Measurements from ENCODE around the gene NAT8L. TPM values are rescaled to one million over a fixed set of nuclear protein-coding genes. Genes with fewer than 3 reads are reported as not detected.

Gene NAT8L
- total RNA-seq, 1 donor from 2014 or later = 14.9 TPM

- peak; percentile 50 for DNase-seq (ENCODE audit: extremely low spot score, unreplicated experiment)
- H3K27ac Mint-ChIP-seq = no peak overlapping the region
- H3K36me3 Mint-ChIP-seq = no peaks in the 10 kb centered on the region
- TF ChIP-seq, protein P1, sequence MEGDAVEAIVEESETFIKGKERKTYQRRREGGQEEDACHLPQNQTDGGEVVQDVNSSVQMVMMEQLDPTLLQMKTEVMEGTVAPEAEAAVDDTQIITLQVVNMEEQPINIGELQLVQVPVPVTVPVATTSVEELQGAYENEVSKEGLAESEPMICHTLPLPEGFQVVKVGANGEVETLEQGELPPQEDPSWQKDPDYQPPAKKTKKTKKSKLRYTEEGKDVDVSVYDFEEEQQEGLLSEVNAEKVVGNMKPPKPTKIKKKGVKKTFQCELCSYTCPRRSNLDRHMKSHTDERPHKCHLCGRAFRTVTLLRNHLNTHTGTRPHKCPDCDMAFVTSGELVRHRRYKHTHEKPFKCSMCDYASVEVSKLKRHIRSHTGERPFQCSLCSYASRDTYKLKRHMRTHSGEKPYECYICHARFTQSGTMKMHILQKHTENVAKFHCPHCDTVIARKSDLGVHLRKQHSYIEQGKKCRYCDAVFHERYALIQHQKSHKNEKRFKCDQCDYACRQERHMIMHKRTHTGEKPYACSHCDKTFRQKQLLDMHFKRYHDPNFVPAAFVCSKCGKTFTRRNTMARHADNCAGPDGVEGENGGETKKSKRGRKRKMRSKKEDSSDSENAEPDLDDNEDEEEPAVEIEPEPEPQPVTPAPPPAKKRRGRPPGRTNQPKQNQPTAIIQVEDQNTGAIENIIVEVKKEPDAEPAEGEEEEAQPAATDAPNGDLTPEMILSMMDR (conservative IDR thresholded peaks at IDR 0.05) = no peak
- peaks cover 3% of the 10 kb centered on the region for H3K4me1 Mint-ChIP-seq (ENCODE audit: unreplicated experiment)
- peaks cover 5% of the 10 kb centered on the region for H3K9me3 Mint-ChIP-seq
- H3K4me3 Mint-ChIP-seq = no peak overlapping the region
- peaks cover under 1% of the 10 kb centered on the region for H3K27me3 Mint-ChIP-seq
These were observed 37.0 kb downstream of the NAT8L start for GRCh38 chr4:2096073-2096609.

GRCh38 chr4:2101346-2102044 is 42.4 kb downstream of the NAT8L start:
- peaks cover 10% of the 10 kb centered on the region for H3K9me3 Mint-ChIP-seq

DNA sequence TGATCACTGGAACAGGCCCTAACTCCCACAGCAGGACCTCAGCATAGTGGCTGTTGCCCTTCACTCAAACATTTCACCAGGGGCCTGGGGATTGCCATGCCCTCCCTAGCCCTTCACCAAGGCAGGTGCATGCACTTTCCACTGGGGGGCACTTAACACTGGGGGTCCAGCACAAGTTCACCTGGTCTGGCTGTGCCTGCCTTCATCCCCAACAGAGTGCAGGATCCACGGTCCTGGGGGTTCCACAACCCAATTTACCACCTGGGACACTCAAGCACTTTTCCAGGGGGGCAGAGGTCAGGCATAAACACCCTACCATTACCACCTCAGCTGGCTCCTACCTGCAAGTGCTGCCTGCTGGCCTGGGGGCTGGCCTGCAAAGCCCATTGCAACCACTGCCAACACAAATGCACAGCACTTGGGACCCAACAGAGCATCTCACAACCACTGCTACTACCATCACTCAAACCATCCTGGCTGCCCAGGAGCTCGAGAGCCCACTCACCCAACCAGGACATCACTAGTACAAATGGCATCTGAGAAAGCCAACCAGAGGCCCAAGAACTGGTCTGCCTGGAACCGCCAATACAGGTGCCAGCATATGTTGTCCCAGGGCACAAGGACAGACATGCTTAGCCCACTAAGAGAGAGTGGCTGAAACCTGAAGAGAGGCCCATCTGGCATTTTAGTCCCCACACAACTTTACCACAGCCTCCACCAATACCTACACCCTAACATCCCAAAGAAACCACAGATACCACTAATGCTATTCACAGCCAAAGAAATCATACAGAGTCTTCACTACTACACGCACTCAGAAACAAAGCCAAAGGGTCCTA is 43.1 kb downstream of the NAT8L start:
- TF ChIP-seq, protein P1 (conservative IDR thresholded peaks at IDR 0.05) = no peak
- no peak for DNase-seq (ENCODE audit: extremely low spot score, unreplicated experiment)
- Mint-ChIP-seq H3K4me1 (ENCODE audit: unreplicated experiment) (no peaks in the 10 kb centered on the region), H3K27me3 (no peaks in the 10 kb centered on the region), H3K4me3 (no peak overlapping the region), H3K27ac (no peak overlapping the region), H3K9me3 (peaks cover 6% of the 10 kb centered on the region), H3K36me3 (no peaks in the 10 kb centered on the region)

More at GRCh38 chr4:2101346-2102044, 42.4 kb downstream of the NAT8L start:
- DNase-seq (ENCODE audit: extremely low spot score, unreplicated experiment) = no peak
- Mint-ChIP-seq H3K27me3 (no peaks in the 10 kb centered on the region), H3K4me1 (ENCODE audit: unreplicated experiment) (no peaks in the 10 kb centered on the region), H3K36me3 (no peaks in the 10 kb centered on the region), H3K4me3 (no peak overlapping the region), H3K27ac (no peak overlapping the region)
- TF ChIP-seq, protein P1 (conservative IDR thresholded peaks at IDR 0.05) = no peak

GRCh38 chr4:2103127-2103842 is 44.2 kb downstream of the NAT8L start:
- H3K4me1 Mint-ChIP-seq (ENCODE audit: unreplicated experiment) = no peaks in the 10 kb centered on the region
- H3K36me3 Mint-ChIP-seq = no peaks in the 10 kb centered on the region
- peaks cover 6% of the 10 kb centered on the region for H3K9me3 Mint-ChIP-seq

More at GRCh38 chr4:2103127-2103842, 44.2 kb downstream of the NAT8L start:
- Mint-ChIP-seq H3K27me3 (no peaks in the 10 kb centered on the region), H3K4me3 (no peak overlapping the region), H3K27ac (no peak overlapping the region)
- DNase-seq (ENCODE audit: extremely low spot score, unreplicated experiment) = no peak
- TF ChIP-seq, protein P1 (conservative IDR thresholded peaks at IDR 0.05) = no peak
